Fibroblast of lung (primary cell): ENCODE results near the gene NMNAT2.

Experiments
- EZH2 ChIP-seq: IDR thresholded peaks from 2 replicates; pipeline ENCODE4 v1.5.1; 2012; ENCODE audit warnings: low read length, control low read depth, mild to moderate bottlenecking; ENCODE audit errors: missing control alignments
- TF ChIP-seq, protein P1 (sequence below), 2 donors: IDR thresholded peaks in 1 of 2; conservative IDR thresholded peaks in 1 of 2; 1 replicate in 1 of 2; 2 replicates in 1 of 2; pipeline ENCODE4 v1.5.1; 2011 to 2012; ENCODE audit warnings: low read length in 2 of 2, control low read depth in 1 of 2, inconsistent platforms in 1 of 2, low read depth in 1 of 2, mild to moderate bottlenecking in 1 of 2

DNA sequence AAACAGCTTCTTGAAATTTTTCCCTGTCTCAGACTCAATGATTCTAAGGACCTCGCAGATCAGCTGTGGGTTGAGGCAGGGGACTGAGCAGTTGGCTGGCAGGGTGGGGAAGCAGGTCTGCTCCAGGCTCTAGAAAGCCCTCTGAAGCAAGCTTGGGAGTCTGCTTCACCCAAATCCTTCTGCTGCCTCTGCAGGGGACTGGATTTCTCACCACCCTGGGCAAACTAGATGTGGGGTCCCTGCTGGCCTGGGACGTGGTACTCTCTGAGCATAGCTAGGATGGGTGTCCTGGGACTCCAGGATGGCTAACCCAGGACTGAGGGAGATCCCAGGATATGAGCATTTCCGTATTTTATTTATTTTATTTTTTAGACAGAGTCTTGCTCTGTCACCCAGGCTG is 142.9 kb downstream of the NMNAT2 start:
- TF ChIP-seq EZH2 = no peak
- TF ChIP-seq, protein P1, sequence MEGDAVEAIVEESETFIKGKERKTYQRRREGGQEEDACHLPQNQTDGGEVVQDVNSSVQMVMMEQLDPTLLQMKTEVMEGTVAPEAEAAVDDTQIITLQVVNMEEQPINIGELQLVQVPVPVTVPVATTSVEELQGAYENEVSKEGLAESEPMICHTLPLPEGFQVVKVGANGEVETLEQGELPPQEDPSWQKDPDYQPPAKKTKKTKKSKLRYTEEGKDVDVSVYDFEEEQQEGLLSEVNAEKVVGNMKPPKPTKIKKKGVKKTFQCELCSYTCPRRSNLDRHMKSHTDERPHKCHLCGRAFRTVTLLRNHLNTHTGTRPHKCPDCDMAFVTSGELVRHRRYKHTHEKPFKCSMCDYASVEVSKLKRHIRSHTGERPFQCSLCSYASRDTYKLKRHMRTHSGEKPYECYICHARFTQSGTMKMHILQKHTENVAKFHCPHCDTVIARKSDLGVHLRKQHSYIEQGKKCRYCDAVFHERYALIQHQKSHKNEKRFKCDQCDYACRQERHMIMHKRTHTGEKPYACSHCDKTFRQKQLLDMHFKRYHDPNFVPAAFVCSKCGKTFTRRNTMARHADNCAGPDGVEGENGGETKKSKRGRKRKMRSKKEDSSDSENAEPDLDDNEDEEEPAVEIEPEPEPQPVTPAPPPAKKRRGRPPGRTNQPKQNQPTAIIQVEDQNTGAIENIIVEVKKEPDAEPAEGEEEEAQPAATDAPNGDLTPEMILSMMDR (conservative IDR thresholded peaks at IDR 0.05 in 1 of 2, IDR thresholded peaks at IDR 0.05 in 1 of 2; ENCODE audit: low read depth in 1 of 2, low read length in 2 of 2) = no peak
